Fibroblast of villous mesenchyme (primary cell): ENCODE measurements around the gene HSPE1. TPM values are rescaled to one million over a fixed set of nuclear protein-coding genes. Genes with fewer than 3 reads are reported as not detected.
"Not testable (repeated sequence)": the region's sequence is repeated elsewhere in the genome, so short reads cannot be mapped to it uniquely, and the experiment has no call there.

ENCODE experiments used
- DNase-seq: peaks from one replicate; pipeline ENCODE4 v3.0.0-alpha.2; 2010; ENCODE audit warnings: low read depth
- H3K4me3 ChIP-seq: 2 replicates; pipeline ENCODE4 v1.5.1; 2011; ENCODE audit warnings: low read depth, mild to moderate bottlenecking, low read length
- CTCF ChIP-seq: IDR thresholded peaks from 2 replicates; pipeline ENCODE4 v1.5.1; 2012; ENCODE audit warnings: low read depth, mild to moderate bottlenecking, low read length; ENCODE audit not compliant: insufficient read depth
- total RNA-seq: library from RNA; depleted of rRNA; stranded (reverse); fragments of >200 nt; gene quantifications from 2 replicates; pipeline ENCODE4 v1.2.3, GENCODE V29; 2012

HSPE1 gene
- total RNA-seq, 1 donor: 58.3 TPM

- no peak for TF ChIP-seq CTCF
- H3K4me3 ChIP-seq: no peak overlapping the region
- no peak for DNase-seq
Measured at GRCh38 chr2:197480165-197481036, 19.8 kb upstream of the HSPE1 start.

GRCh38 chr2:197484248-197484647, 15.9 kb upstream of the HSPE1 start:
- not testable (repeated sequence) for DNase-seq, H3K4me3 ChIP-seq

GRCh38 chr2:197486175-197486574, 14.0 kb upstream of the HSPE1 start:
- H3K4me3 ChIP-seq: no peak overlapping the region
- TF ChIP-seq CTCF: no peak
- DNase-seq: no peak

GRCh38 chr2:197487385-197487784, 12.8 kb upstream of the HSPE1 start:
- DNase-seq: no peak
- TF ChIP-seq CTCF: no peak

GRCh38 chr2:197495433-197496134, 4.6 kb upstream of the HSPE1 start:
- no peak for TF ChIP-seq CTCF
- H3K4me3 ChIP-seq: no peak overlapping the region
- no peak for DNase-seq

More at GRCh38 chr2:197487385-197487784, 12.8 kb upstream of the HSPE1 start:
- no peak overlapping the region for H3K4me3 ChIP-seq

GRCh38 chr2:197496695-197497094, 3.5 kb upstream of the HSPE1 start:
- TF ChIP-seq CTCF: no peak
- no peak overlapping the region for H3K4me3 ChIP-seq
- no peak for DNase-seq

- no peak overlapping the region for H3K4me3 ChIP-seq
- DNase-seq: no peak
- TF ChIP-seq CTCF: no peak
Measured at GRCh38 chr2:197497326-197497725, 2.9 kb upstream of the HSPE1 start.
